IPS-11a (cell line): ENCODE results near the gene HAUS2.
A peak's percentile ranks its signal among the peaks of the same experiment; 100 is the strongest.
"Not testable (repeated sequence)": the region's sequence is repeated elsewhere in the genome, so short reads cannot be mapped to it uniquely, and the experiment has no call there.

Experiments used
- H3K4me3 ChIP-seq: one replicate; pipeline ENCODE4 v1.5.1; 2013; ENCODE audit warnings: low read depth, low read length, control low read depth

Gene HAUS2

GRCh38 chr15:42548249-42549031 is at the start of gene HAUS2, which contains the start of gene LRRC57:
TSS of gene HAUS2 (plus strand) at chr15:42548838. CDS start at chr15:42548873, 35 bp downstream.
TSS of gene LRRC57 (minus strand) at chr15:42548793. CDS start at chr15:42548434, 359 bp downstream.
- H3K4me3 ChIP-seq = peak within 1 kb of the TSS; percentile 97

GRCh38 chr15:42499858-42500609 is 48.6 kb upstream of the HAUS2 start:
- H3K4me3 ChIP-seq = no peak overlapping the region

GRCh38 chr15:42502477-42502876 is 46.2 kb upstream of the HAUS2 start:
- no peak overlapping the region for H3K4me3 ChIP-seq

- no peak overlapping the region for H3K4me3 ChIP-seq
These were observed 44.8 kb upstream of the HAUS2 start for GRCh38 chr15:42503825-42504224.

- no peak overlapping the region for H3K4me3 ChIP-seq
These were observed 44.0 kb upstream of the HAUS2 start for GRCh38 chr15:42504631-42505030.

GRCh38 chr15:42507514-42507913 is 41.1 kb upstream of the HAUS2 start:
- no peak overlapping the region for H3K4me3 ChIP-seq

GRCh38 chr15:42508263-42508690 is 40.4 kb upstream of the HAUS2 start:
- no peak overlapping the region for H3K4me3 ChIP-seq

- H3K4me3 ChIP-seq = no peak overlapping the region
These were observed 38.2 kb upstream of the HAUS2 start for GRCh38 chr15:42510258-42511006.

- no peak overlapping the region for H3K4me3 ChIP-seq
These were observed 37.6 kb upstream of the HAUS2 start for GRCh38 chr15:42511007-42511391.

- H3K4me3 ChIP-seq = no peak overlapping the region
These were observed 25.3 kb upstream of the HAUS2 start for GRCh38 chr15:42523331-42523730.

- no peak overlapping the region for H3K4me3 ChIP-seq
These were observed 19.7 kb upstream of the HAUS2 start for GRCh38 chr15:42528970-42529369.

GRCh38 chr15:42533246-42533645 is 15.4 kb upstream of the HAUS2 start:
- H3K4me3 ChIP-seq = no peak overlapping the region

- no peak overlapping the region for H3K4me3 ChIP-seq
These were observed 3.6 kb upstream of the HAUS2 start for GRCh38 chr15:42544853-42545629.

- H3K4me3 ChIP-seq = peak overlapping the region; percentile 97
These were observed 755 bp upstream of the HAUS2 start for GRCh38 chr15:42547918-42548248.

GRCh38 chr15:42549032-42549491 is 424 bp downstream of the HAUS2 start:
- H3K4me3 ChIP-seq = peak overlapping the region; percentile 97

GRCh38 chr15:42549741-42550392 is 1.2 kb downstream of the HAUS2 start:
- H3K4me3 ChIP-seq = peak overlapping the region; percentile 1

- H3K4me3 ChIP-seq = no peak overlapping the region
These were observed 4.9 kb downstream of the HAUS2 start for GRCh38 chr15:42553554-42553953.

GRCh38 chr15:42556550-42557207 is 8.0 kb downstream of the HAUS2 start:
- H3K4me3 ChIP-seq = not testable (repeated sequence)

GRCh38 chr15:42558739-42559138 is 10.1 kb downstream of the HAUS2 start:
- no peak overlapping the region for H3K4me3 ChIP-seq
